ENCODE data around the gene FBXL7. TPM values are rescaled to one million over a fixed set of nuclear protein-coding genes. Genes with fewer than 3 reads are reported as not detected.

FBXL7 gene
- total and polyA plus RNA-seq, 9 of the 15 experiments (the other 6 are each of a cell fraction or from before 2014, with no cell fraction given): 0.04 to 0.08 TPM; not detected in 7

DNA sequence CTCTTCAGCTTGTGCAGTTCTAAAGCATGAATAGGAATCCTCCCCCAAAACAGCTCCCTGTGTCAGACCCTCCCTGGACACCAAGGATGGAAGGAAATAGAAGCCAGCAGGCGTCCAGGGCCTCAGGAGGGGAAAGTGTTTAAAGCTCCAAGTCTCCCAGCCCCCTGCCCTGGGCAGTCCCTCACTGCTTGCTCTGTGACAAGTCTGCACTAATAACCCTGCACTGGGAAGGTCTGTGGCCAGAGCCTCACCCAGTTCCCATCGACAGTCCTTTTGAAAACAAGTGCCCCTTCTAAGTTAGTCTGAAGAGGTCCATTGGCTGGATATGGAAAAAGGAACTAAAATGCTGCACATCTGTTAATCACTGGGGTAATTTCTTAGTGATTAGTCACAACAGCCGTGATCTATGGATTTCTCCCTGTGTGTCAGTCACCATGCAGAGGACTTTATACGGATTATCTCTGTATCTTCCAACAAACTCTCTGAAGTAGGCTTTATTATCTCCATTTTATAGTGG, 195.3 kb downstream of the FBXL7 start:
- H3K36me3 ChIP-seq (ENCODE audit: control insufficient read depth, insufficient read depth, low read length): no peaks in the 10 kb centered on the region
- H3K27me3 ChIP-seq (ENCODE audit: control insufficient read depth in 2 of 2, insufficient read depth in 2 of 2, low read length in 2 of 2): no peaks in the 10 kb centered on the region
- no peaks in the 10 kb centered on the region; the same call in 1 of the 2 replicates for H3K9me3 ChIP-seq (replicated peaks; ENCODE audit: control insufficient read depth, insufficient read depth, low read depth, low read length)
- no peak overlapping the region for H3K4me3 ChIP-seq
- H2AFZ ChIP-seq (ENCODE audit: low read depth, low read length): no peak overlapping the region
- no peaks in the 10 kb centered on the region for H4K20me1 ChIP-seq (replicated peaks; ENCODE audit: control insufficient read depth, insufficient read depth, low read length)
- intact Hi-C loops (cut with micrococcal nuclease) (no loop called here), in situ Hi-C loops (cut with MboI) (no loop called here)
- no peak overlapping the region for H3K27ac ChIP-seq (ENCODE audit: extremely low read depth, low read depth, low read length)
- FAIRE-seq (no peak), ATAC-seq (no peak), DNase-seq (ENCODE audit: extremely low read depth in 1 of 4, low spot score in 3 of 4) (no peak)
- no peak overlapping the region for H3K4me2 ChIP-seq (ENCODE audit: insufficient read depth, low read length)
- H3K79me2 ChIP-seq (ENCODE audit: control insufficient read depth, insufficient read depth, low read length): no peaks in the 10 kb centered on the region
- CTCF ChIA-PET (ENCODE audit: low intra/inter-chr PET ratio): no interaction called here
- no TSS peak for BruUV-seq (replicated peaks)
- WGBS (ENCODE audit: insufficient coverage, low coverage, missing lambda C conversion rate): 0% methylated on average over 4 of the region's 4 CpGs
- no peaks in the 10 kb centered on the region for H3K4me1 ChIP-seq (replicated peaks in 1 of 2; ENCODE audit: control insufficient read depth in 2 of 2, insufficient read depth in 2 of 2, low read length in 2 of 2)
- POLR2A ChIA-PET: no interaction called here
- H3K9me1 ChIP-seq (ENCODE audit: control insufficient read depth, insufficient read depth, low read length): no peaks in the 10 kb centered on the region
- no peak overlapping the region for H3K9ac ChIP-seq (ENCODE audit: insufficient read depth in 1 of 2, low read depth in 2 of 2, low read length in 2 of 2)
- no peak for TF ChIP-seq ZBTB8A (IDR thresholded peaks at IDR 0.05; ENCODE audit: partially characterized antibody)
- no peak for TF ChIP-seq ETV1 (tag; conservative IDR thresholded peaks at IDR 0.05; ENCODE audit: low read depth)
- no peak for TF ChIP-seq MAZ (CRISPR knock-in tag; conservative IDR thresholded peaks at IDR 0.05 in 1 of 2, IDR thresholded peaks at IDR 0.05 in 1 of 2)
- TF ChIP-seq GATA2 (CRISPR knock-in tag; IDR thresholded peaks at IDR 0.05): no peak
- TF ChIP-seq ZNF699 (CRISPR knock-in tag; IDR thresholded peaks at IDR 0.05; ENCODE audit: insufficient replicate concordance): no peak
- TF ChIP-seq POLR2B (IDR thresholded peaks at IDR 0.05; ENCODE audit: low read depth, partially characterized antibody): no peak
- TF ChIP-seq, protein P1, sequence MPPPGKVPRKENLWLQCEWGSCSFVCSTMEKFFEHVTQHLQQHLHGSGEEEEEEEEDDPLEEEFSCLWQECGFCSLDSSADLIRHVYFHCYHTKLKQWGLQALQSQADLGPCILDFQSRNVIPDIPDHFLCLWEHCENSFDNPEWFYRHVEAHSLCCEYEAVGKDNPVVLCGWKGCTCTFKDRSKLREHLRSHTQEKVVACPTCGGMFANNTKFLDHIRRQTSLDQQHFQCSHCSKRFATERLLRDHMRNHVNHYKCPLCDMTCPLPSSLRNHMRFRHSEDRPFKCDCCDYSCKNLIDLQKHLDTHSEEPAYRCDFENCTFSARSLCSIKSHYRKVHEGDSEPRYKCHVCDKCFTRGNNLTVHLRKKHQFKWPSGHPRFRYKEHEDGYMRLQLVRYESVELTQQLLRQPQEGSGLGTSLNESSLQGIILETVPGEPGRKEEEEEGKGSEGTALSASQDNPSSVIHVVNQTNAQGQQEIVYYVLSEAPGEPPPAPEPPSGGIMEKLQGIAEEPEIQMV (tag; conservative IDR thresholded peaks at IDR 0.05; ENCODE audit: low read depth): no peak
- TF ChIP-seq, protein P2, sequence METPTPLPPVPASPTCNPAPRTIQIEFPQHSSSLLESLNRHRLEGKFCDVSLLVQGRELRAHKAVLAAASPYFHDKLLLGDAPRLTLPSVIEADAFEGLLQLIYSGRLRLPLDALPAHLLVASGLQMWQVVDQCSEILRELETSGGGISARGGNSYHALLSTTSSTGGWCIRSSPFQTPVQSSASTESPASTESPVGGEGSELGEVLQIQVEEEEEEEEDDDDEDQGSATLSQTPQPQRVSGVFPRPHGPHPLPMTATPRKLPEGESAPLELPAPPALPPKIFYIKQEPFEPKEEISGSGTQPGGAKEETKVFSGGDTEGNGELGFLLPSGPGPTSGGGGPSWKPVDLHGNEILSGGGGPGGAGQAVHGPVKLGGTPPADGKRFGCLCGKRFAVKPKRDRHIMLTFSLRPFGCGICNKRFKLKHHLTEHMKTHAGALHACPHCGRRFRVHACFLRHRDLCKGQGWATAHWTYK (CRISPR knock-in tag; IDR thresholded peaks at IDR 0.05): no peak
- TF ChIP-seq, protein P3, sequence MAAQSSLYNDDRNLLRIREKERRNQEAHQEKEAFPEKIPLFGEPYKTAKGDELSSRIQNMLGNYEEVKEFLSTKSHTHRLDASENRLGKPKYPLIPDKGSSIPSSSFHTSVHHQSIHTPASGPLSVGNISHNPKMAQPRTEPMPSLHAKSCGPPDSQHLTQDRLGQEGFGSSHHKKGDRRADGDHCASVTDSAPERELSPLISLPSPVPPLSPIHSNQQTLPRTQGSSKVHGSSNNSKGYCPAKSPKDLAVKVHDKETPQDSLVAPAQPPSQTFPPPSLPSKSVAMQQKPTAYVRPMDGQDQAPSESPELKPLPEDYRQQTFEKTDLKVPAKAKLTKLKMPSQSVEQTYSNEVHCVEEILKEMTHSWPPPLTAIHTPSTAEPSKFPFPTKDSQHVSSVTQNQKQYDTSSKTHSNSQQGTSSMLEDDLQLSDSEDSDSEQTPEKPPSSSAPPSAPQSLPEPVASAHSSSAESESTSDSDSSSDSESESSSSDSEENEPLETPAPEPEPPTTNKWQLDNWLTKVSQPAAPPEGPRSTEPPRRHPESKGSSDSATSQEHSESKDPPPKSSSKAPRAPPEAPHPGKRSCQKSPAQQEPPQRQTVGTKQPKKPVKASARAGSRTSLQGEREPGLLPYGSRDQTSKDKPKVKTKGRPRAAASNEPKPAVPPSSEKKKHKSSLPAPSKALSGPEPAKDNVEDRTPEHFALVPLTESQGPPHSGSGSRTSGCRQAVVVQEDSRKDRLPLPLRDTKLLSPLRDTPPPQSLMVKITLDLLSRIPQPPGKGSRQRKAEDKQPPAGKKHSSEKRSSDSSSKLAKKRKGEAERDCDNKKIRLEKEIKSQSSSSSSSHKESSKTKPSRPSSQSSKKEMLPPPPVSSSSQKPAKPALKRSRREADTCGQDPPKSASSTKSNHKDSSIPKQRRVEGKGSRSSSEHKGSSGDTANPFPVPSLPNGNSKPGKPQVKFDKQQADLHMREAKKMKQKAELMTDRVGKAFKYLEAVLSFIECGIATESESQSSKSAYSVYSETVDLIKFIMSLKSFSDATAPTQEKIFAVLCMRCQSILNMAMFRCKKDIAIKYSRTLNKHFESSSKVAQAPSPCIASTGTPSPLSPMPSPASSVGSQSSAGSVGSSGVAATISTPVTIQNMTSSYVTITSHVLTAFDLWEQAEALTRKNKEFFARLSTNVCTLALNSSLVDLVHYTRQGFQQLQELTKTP (IDR thresholded peaks at IDR 0.05; ENCODE audit: low read depth in 1 of 2, partially characterized antibody in 2 of 2): no peak
- TF ChIP-seq STAT5A (IDR thresholded peaks at IDR 0.05; ENCODE audit: borderline replicate concordance, low read length): no peak
- TF ChIP-seq ELF2 (CRISPR knock-in tag; IDR thresholded peaks at IDR 0.05): no peak
- no peak for TF ChIP-seq ZNF436 (CRISPR knock-in tag; IDR thresholded peaks at IDR 0.05)
- no peak for TF ChIP-seq NFIC (IDR thresholded peaks at IDR 0.05)
- no peak for TF ChIP-seq HMG20A (CRISPR knock-in tag; conservative IDR thresholded peaks at IDR 0.05)
- TF ChIP-seq POLR2H (tag; IDR thresholded peaks at IDR 0.05; ENCODE audit: low read depth): no peak
- no peak for TF ChIP-seq SAFB (IDR thresholded peaks at IDR 0.05; ENCODE audit: borderline replicate concordance, low read depth, low read length)

Data from K562 (cell line).